Fibroblast of villous mesenchyme (primary cell): ENCODE results near the gene OR5K1. TPM values are rescaled to one million over a fixed set of nuclear protein-coding genes. Genes with fewer than 3 reads are reported as not detected.

Experiments used
- DNase-seq: peaks from one replicate; pipeline ENCODE4 v3.0.0-alpha.2; 2010; ENCODE audit warnings: low read depth
- H3K4me3 ChIP-seq: 2 replicates; pipeline ENCODE4 v1.5.1; 2011; ENCODE audit warnings: low read depth, mild to moderate bottlenecking, low read length
- CTCF ChIP-seq: IDR thresholded peaks from 2 replicates; pipeline ENCODE4 v1.5.1; 2012; ENCODE audit warnings: low read depth, mild to moderate bottlenecking, low read length; ENCODE audit not compliant: insufficient read depth
- total RNA-seq: library from RNA; depleted of rRNA; stranded (reverse); fragments of >200 nt; gene quantifications from 2 replicates; pipeline ENCODE4 v1.2.3, GENCODE V29; 2012

OR5K1 gene
- total RNA-seq, result not detected in 2 replicates

GRCh38 chr3:98462901-98463300 lies at the start of gene OR5K1:
Gene OR5K1, plus strand, starts transcription at chr3:98463201. Its CDS starts 6,376 bp downstream, at chr3:98469577.
- TF ChIP-seq CTCF, result no peak
- no peak for DNase-seq
- H3K4me3 ChIP-seq, result no peak within 1 kb of the TSS

GRCh38 chr3:98432575-98432974 lies 30.4 kb upstream of the OR5K1 start:
- no peak for DNase-seq
- no peak overlapping the region for H3K4me3 ChIP-seq
- no peak for TF ChIP-seq CTCF

GRCh38 chr3:98433764-98434163 lies 29.2 kb upstream of the OR5K1 start:
- no peak for TF ChIP-seq CTCF
- H3K4me3 ChIP-seq, result no peak overlapping the region
- no peak for DNase-seq

- TF ChIP-seq CTCF, result no peak
- H3K4me3 ChIP-seq, result no peak overlapping the region
- no peak for DNase-seq
Measured at GRCh38 chr3:98434412-98434811, 28.6 kb upstream of the OR5K1 start.

- no peak for TF ChIP-seq CTCF
Measured at GRCh38 chr3:98440283-98440682, 22.7 kb upstream of the OR5K1 start.

GRCh38 chr3:98445949-98446406 lies 17.0 kb upstream of the OR5K1 start:
- no peak overlapping the region for H3K4me3 ChIP-seq
- TF ChIP-seq CTCF, result no peak
- no peak for DNase-seq

More at GRCh38 chr3:98440283-98440682, 22.7 kb upstream of the OR5K1 start:
- no peak overlapping the region for H3K4me3 ChIP-seq
- DNase-seq, result no peak

GRCh38 chr3:98449606-98450193 lies 13.3 kb upstream of the OR5K1 start:
- DNase-seq, result no peak
- TF ChIP-seq CTCF, result no peak
- H3K4me3 ChIP-seq, result no peak overlapping the region
